Transverse colon (tissue), 4 donors: ENCODE results near the gene SLC38A3. TPM values are rescaled to one million over a fixed set of nuclear protein-coding genes. Genes with fewer than 3 reads are reported as not detected.

ENCODE experiments used
- DNase-seq: peaks from one replicate; pipeline ENCODE4 v3.0.0-alpha.2; 2019
- H3K27ac ChIP-seq, 4 donors: fragments of 200-600 bp; sonication (generic); 2 replicates each; pipeline ENCODE4 v1.5.1; 2016 to 2018; ENCODE audit warnings: inconsistent platforms in 4 of 4
- H3K27me3 ChIP-seq: fragments of 200-600 bp; sonication (generic); 2 replicates; pipeline ENCODE4 v1.5.1; 2017; ENCODE audit warnings: inconsistent platforms
- H3K36me3 ChIP-seq, 4 donors: fragments of 200-600 bp; sonication (generic); 2 replicates each; pipeline ENCODE4 v1.5.1; 2017 to 2019; ENCODE audit warnings: inconsistent platforms in 4 of 4
- H3K4me1 ChIP-seq, 4 donors: fragments of 200-600 bp; sonication (generic); 2 replicates each; pipeline ENCODE4 v1.5.1; 2017 to 2020; ENCODE audit warnings: inconsistent platforms in 4 of 4
- H3K4me3 ChIP-seq, 4 donors: fragments of 200-600 bp; sonication (generic); 1 replicate in 1 of 4; 2 replicates in 3 of 4; pipeline versions ENCODE4 v1.5.1 to v1.6.1; 2017 to 2019; ENCODE audit warnings: inconsistent platforms in 4 of 4
- H3K9me3 ChIP-seq, 2 donors: fragments of 200-600 bp; sonication (generic); 2 replicates each; pipeline ENCODE4 v1.5.1; 2017 to 2019; ENCODE audit warnings: inconsistent platforms in 2 of 2
- EP300 ChIP-seq: sonication (generic); formaldehyde crosslinking; IDR thresholded peaks from one replicate; pipeline ENCODE4 v1.6.1; 2017; ENCODE audit warnings: antibody characterized with exemption, low read depth
- POLR2A ChIP-seq: fragments of 450-650 bp; IDR thresholded peaks from one replicate; pipeline ENCODE4 v1.6.1; 2016; ENCODE audit warnings: antibody characterized with exemption, mild to moderate bottlenecking, moderate library complexity
- POLR2AphosphoS5 ChIP-seq, 3 donors: sonication (generic); formaldehyde crosslinking; IDR thresholded peaks; one replicate each; pipeline ENCODE4 v1.6.1; 2016; ENCODE audit warnings: antibody characterized with exemption in 3 of 3
- WGBS, 2 donors: methylation state at CpG; one replicate each; pipeline ENCODE4 v1.1.5; 2018; ENCODE audit warnings: low coverage in 1 of 2; 5-methylcytosine and 5-hydroxymethylcytosine counted together
- in situ Hi-C, 4 donors: fragments of 200-750 bp; cut with MboI; loops; one replicate each; pipeline versions ENCODE4 v1.15.0 to v1.15.1; 2017; ENCODE audit warnings: low sequenced_read_pairs in 3 of 4, low pct_ligation_motif_present in 1 of 4, low pct_unique_long_range_greater_than_20kb in 1 of 4
- intact Hi-C: fragments of 100-400 bp; cut with DNase I; formaldehyde crosslinking; loops from one replicate; pipeline ENCODE4 v1.15.1; 2023; ENCODE audit warnings: low total_unique reads
- total RNA-seq, 4 donors: library from RNA; depleted of rRNA; stranded (reverse); fragments of >200 nt; gene quantifications; one replicate each; pipeline ENCODE4 v1.1.0, GENCODE V29; 2016
- TF ChIP-seq, protein P1 (sequence below), 5 experiments: fragments of 200-600 bp in 3 of 5; fragments of 450-650 bp in 2 of 5; sonication (generic) in 3 of 5; IDR thresholded peaks; 1 replicate in 2 of 5; 2 replicates in 3 of 5; pipeline ENCODE4 v1.5.1; 2016 to 2017; ENCODE audit warnings: antibody characterized with exemption in 5 of 5, inconsistent platforms in 3 of 5, mild to moderate bottlenecking in 2 of 5, moderate library complexity in 1 of 5

Gene SLC38A3
- total RNA-seq, 4 donors from 2014 or later = not detected

DNA sequence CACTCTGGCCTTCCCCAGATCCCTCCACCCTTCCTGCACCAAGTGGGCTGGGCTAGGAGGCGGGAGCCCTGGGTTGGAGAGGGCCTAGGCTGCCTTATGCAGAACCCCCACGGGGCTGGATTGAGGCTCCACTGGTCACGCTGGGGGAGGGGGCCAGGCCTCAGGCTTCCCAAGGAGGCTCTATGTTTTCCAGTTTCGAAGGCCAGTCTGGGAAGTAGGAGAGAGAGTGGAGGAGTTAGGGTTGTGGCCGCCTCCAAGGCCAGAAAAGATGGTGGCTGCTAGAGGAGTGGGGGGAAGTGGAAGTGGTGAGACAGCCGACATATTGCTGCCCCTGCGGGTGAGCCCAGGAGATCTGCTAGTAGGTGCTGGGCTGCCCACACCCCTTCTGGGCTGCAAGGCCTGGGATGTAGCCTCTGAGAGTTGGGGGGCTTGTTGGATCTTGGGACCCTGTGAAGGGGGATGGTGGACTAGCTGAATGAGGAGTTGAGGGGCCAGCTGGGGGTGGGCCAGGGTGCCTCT is 32.1 kb downstream of the SLC38A3 start:
- Histone ChIP-seq H3K36me3 (no peaks in the 10 kb centered on the region), H3K9me3 (no peaks in the 10 kb centered on the region), H3K4me1 (peaks cover 24 to 60% (median 54%) of the 10 kb centered on the region in 4 donors), H3K4me3 (peak overlapping the region; percentile 54 to 84 (median 76)), H3K27me3 (no peaks in the 10 kb centered on the region), H3K27ac (peak overlapping the region; percentile 87 to 91 (median 90))
- 17 to 35% methylated on average over 1 to 7 of the region's 7 CpGs for WGBS, 2 donors
- no peak for DNase-seq
- in situ Hi-C loops (no loop called here), intact Hi-C loops (no loop called here)
- TF ChIP-seq, protein P1, sequence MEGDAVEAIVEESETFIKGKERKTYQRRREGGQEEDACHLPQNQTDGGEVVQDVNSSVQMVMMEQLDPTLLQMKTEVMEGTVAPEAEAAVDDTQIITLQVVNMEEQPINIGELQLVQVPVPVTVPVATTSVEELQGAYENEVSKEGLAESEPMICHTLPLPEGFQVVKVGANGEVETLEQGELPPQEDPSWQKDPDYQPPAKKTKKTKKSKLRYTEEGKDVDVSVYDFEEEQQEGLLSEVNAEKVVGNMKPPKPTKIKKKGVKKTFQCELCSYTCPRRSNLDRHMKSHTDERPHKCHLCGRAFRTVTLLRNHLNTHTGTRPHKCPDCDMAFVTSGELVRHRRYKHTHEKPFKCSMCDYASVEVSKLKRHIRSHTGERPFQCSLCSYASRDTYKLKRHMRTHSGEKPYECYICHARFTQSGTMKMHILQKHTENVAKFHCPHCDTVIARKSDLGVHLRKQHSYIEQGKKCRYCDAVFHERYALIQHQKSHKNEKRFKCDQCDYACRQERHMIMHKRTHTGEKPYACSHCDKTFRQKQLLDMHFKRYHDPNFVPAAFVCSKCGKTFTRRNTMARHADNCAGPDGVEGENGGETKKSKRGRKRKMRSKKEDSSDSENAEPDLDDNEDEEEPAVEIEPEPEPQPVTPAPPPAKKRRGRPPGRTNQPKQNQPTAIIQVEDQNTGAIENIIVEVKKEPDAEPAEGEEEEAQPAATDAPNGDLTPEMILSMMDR (IDR thresholded peaks at IDR 0.05) = no peak
- no peak for TF ChIP-seq POLR2A
- no peak for TF ChIP-seq POLR2AphosphoS5 (IDR thresholded peaks at IDR 0.05)
- TF ChIP-seq EP300 = no peak

DNA sequence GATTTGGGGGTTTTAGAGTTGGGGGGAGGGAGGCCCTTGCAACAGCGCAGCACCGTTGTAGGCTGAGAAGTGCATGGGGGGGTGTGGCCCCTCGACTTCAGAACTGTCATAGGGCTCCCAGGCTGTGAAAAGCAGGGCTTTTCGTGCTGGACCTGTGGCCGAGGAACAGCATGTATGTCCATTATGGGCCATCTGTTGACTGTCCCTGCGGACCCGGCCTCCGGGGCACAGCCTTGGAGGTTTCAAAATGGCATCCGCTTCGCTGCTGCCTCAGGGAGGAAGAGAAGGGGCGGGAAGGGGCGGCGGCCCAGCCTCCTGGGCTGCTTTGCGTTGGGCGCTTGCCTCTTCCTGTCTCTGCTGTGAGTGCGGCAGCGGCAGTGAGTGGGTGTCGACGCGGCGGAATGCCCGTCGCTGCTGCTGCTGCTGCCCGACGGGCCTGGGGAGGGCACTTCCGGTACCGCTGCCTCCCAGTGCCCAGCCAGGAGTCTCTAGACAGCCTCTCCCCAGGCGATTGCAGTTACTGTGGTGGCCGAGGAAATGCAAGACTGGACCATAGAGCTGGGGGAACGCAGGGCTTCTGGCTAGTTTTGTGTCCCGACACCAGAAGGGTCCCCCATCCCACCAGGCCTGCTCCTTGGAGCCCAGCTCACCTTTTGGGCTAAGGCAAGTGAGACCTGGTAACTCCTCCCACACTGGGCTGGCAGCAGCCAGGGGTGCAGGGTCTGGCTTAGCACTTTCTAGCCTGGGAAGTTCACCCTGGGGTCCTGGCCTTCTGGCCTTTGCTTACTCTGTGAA is 32.9 kb downstream of the SLC38A3 start:
- Histone ChIP-seq H3K36me3 (no peaks in the 10 kb centered on the region), H3K9me3 (no peaks in the 10 kb centered on the region), H3K4me1 (peaks cover 31 to 68% (median 62%) of the 10 kb centered on the region in 4 donors), H3K27ac (peak overlapping the region; percentile 87 to 91 (median 90)), H3K4me3 (peak overlapping the region; percentile 54 to 84 (median 76)), H3K27me3 (no peaks in the 10 kb centered on the region)
- in situ Hi-C loops (no loop called here), intact Hi-C loops (no loop called here)
- 3% methylated on average over 31 of the region's 31 CpGs; no CpG with 5 or more reads in 1 of the 2 donors for WGBS, 2 donors
- TF ChIP-seq, protein P1 (IDR thresholded peaks at IDR 0.05) = no peak
- TF ChIP-seq POLR2A = peak; percentile 52
- TF ChIP-seq POLR2AphosphoS5 (IDR thresholded peaks at IDR 0.05) = peak; percentile 67 to 78 (median 78)
- no peak for TF ChIP-seq EP300
- DNase-seq = peak; percentile 84

- in situ Hi-C loops = no loop called here
- Histone ChIP-seq H3K27me3 (no peaks in the 10 kb centered on the region), H3K27ac (peak overlapping the region; percentile 87 to 91 (median 90)), H3K9me3 (no peaks in the 10 kb centered on the region), H3K36me3 (no peaks in the 10 kb centered on the region), H3K4me3 (peak overlapping the region in 3 of 4 donors; percentile 54 to 84 (median 79)), H3K4me1 (peaks cover 38 to 73% (median 66%) of the 10 kb centered on the region in 4 donors)
- TF ChIP-seq EP300 (no peak), POLR2AphosphoS5 (IDR thresholded peaks at IDR 0.05) (peak; percentile 36 to 60 (median 42))
- DNase-seq = peak; percentile 93
- intact Hi-C loops = no loop called here
- 7% methylated on average over 3 of the region's 7 CpGs; no CpG with 5 or more reads in 1 of the 2 donors for WGBS, 2 donors
Measured at GRCh38 chr3:50238549-50239026, 33.5 kb downstream of the SLC38A3 start.

- no peaks in the 10 kb centered on the region for H3K9me3 ChIP-seq
- intact Hi-C loops = no loop called here
Measured at GRCh38 chr3:50239649-50240048, 34.6 kb downstream of the SLC38A3 start.

More at GRCh38 chr3:50239649-50240048, 34.6 kb downstream of the SLC38A3 start:
- no peaks in the 10 kb centered on the region for H3K27me3 ChIP-seq
- no peak for DNase-seq
- TF ChIP-seq EP300 (no peak), POLR2A (no peak), POLR2AphosphoS5 (IDR thresholded peaks at IDR 0.05) (no peak)
- TF ChIP-seq, protein P1 (IDR thresholded peaks at IDR 0.05) = no peak
- no peak overlapping the region for H3K4me3 ChIP-seq
- peak overlapping the region; percentile 87 to 91 (median 90) for H3K27ac ChIP-seq
- WGBS, 2 donors = 83% methylated on average over 4 of the region's 4 CpGs; no CpG with 5 or more reads in 1 of the 2 donors
- peaks cover 38 to 79% (median 69%) of the 10 kb centered on the region in 4 donors for H3K4me1 ChIP-seq
- in situ Hi-C loops = no loop called here
- H3K36me3 ChIP-seq = no peaks in the 10 kb centered on the region
